Suprapubic skin (tissue), 4 donors: Measurements from ENCODE around the gene TIAL1. TPM values are rescaled to one million over a fixed set of nuclear protein-coding genes. Genes with fewer than 3 reads are reported as not detected.

Experiments
- DNase-seq, 2 donors: peaks; one replicate each; pipeline ENCODE4 v3.0.0-alpha.2; 2019; ENCODE audit warnings: low spot score in 2 of 2
- H3K27ac ChIP-seq: fragments of 200-600 bp; sonication (generic); one replicate; pipeline ENCODE4 v1.5.1; 2019
- H3K27me3 ChIP-seq: fragments of 200-600 bp; sonication (generic); one replicate; pipeline ENCODE4 v1.5.1; 2019
- H3K36me3 ChIP-seq: fragments of 200-600 bp; sonication (generic); one replicate; pipeline ENCODE4 v1.5.1; 2019
- H3K4me1 ChIP-seq: fragments of 200-600 bp; sonication (generic); one replicate; pipeline ENCODE4 v1.5.1; 2019
- H3K4me3 ChIP-seq: fragments of 200-600 bp; sonication (generic); one replicate; pipeline ENCODE4 v1.5.1; 2019; ENCODE audit warnings: mild to moderate bottlenecking
- H3K9me3 ChIP-seq: fragments of 200-600 bp; sonication (generic); one replicate; pipeline ENCODE4 v1.5.1; 2019
- CTCF ChIP-seq, 2 donors: fragments of 200-600 bp in 1 of 2; fragments of 450-650 bp in 1 of 2; sonication (generic) in 1 of 2; IDR thresholded peaks; one replicate each; pipeline ENCODE4 v1.5.1; 2016 to 2019; ENCODE audit warnings: antibody characterized with exemption in 2 of 2, mild to moderate bottlenecking in 1 of 2, moderate library complexity in 1 of 2
- EP300 ChIP-seq: sonication (generic); formaldehyde crosslinking; IDR thresholded peaks from one replicate; pipeline ENCODE4 v1.6.1; 2017; ENCODE audit warnings: antibody characterized with exemption
- POLR2A ChIP-seq, 2 donors: fragments of 450-650 bp; IDR thresholded peaks; one replicate each; pipeline ENCODE4 v1.6.1; 2017; ENCODE audit warnings: antibody characterized with exemption in 2 of 2, mild to moderate bottlenecking in 2 of 2, moderate library complexity in 2 of 2
- POLR2AphosphoS5 ChIP-seq, 3 donors: sonication (generic); formaldehyde crosslinking; IDR thresholded peaks; one replicate each; pipeline ENCODE4 v1.6.1; 2017; ENCODE audit warnings: antibody characterized with exemption in 3 of 3
- WGBS: methylation state at CpG from one replicate; pipeline ENCODE4 v1.1.5; 2018; 5-methylcytosine and 5-hydroxymethylcytosine counted together
- total RNA-seq, 4 donors: library from RNA; depleted of rRNA; stranded (reverse); fragments of >200 nt; gene quantifications; one replicate each; pipeline ENCODE4 v1.1.0, GENCODE V29; 2016

The TIAL1 gene
- total RNA-seq, 4 donors from 2014 or later = 52.8 to 176 (median 62.2) TPM

DNA sequence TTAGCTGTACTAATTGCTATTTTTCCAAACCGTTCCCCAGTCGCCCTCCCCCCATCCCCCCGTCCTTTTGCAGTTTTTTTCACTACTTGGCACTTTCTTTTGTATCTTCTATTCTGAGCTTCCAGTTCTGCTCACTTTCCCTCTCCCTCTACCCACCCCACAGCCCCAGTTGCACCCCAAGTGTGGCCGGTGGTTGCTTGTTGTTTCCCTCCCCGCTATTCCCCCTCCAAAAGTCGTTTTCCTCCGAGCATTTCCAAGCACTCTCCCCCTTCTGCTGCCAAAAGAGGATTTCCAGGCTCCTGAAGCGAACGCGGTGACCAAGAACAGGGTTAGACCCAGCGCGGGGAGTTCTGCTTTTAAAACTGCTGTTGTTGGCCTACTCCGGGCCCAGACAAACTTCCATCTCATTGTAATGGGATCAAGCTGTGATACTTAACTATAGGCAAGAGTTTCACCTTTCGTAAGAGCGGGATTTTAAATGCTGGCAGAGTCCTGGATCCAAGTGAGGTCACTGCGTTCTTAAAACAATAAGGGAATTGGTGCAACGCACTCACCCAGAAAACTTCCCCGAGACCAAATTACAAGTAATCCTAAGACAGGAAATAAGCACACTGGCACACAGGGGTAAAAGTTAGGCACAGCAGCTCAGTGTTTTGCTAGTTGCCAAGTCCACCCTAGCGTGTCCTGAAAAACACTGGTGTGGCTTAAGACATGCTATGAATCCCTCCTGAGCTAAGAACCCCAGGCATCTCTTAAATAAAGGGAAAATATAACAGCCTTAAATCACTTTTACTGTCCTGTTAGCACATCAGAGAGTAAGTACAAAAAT, 52.7 kb downstream of the TIAL1 start:
- TF ChIP-seq CTCF (IDR thresholded peaks at IDR 0.05) (no peak), POLR2A (IDR thresholded peaks at IDR 0.05) (no peak), POLR2AphosphoS5 (IDR thresholded peaks at IDR 0.05) (no peak), EP300 (no peak)
- DNase-seq = no peak
- H3K9me3 ChIP-seq = no peaks in the 10 kb centered on the region
- no peaks in the 10 kb centered on the region for H3K27me3 ChIP-seq
- peak overlapping the region; percentile 82 for H3K4me3 ChIP-seq
- H3K36me3 ChIP-seq = no peaks in the 10 kb centered on the region
- WGBS = 57% methylated on average over 19 of the region's 19 CpGs
- H3K4me1 ChIP-seq = peaks cover 33% of the 10 kb centered on the region
- no peak overlapping the region for H3K27ac ChIP-seq

DNA sequence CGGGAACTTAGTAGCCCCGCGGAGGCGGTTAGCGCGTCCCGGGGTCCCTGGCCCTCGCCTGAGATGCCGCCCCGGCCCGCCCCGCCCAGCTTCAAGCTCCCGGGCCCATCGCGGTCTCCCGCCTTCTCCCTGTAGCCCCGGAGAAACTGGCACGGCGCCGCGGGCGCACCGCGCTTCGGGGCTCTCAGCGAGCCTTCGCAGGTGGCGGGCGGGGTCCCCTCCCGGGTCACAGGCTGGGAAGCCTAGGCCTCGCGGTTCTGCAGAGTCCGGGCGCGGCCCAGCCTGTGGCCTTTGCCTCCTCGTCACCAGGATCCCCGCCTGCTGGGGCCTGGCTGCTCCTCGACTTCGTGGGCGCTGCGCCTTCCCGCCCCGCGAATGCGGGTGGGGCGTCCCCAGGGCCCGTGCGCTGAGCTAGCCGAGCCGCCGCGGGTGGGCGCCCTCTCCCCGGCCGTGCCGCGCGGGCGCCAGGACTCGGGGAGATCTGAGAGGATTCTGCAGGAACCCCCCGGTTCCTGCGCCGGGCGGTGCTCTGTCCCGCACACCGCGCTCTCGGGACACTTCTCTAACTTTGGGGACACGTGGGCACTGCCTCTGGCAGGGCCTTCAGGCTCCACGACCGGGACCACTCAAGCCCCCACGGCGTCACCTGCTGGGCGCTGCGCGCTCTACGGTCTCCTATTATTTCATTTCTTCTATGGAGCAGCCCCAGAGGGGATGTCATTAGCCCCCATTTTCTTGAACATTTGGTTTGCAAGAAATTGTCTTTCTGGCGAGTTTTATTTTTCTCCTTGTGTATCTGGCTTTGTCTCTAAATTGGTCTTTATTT, 53.6 kb downstream of the TIAL1 start:
- peak in 1 of 2 donors; percentile 75 for DNase-seq
- Histone ChIP-seq H3K27ac (peak overlapping the region; percentile 68), H3K36me3 (no peaks in the 10 kb centered on the region), H3K9me3 (no peaks in the 10 kb centered on the region), H3K27me3 (no peaks in the 10 kb centered on the region), H3K4me3 (peak overlapping the region; percentile 82), H3K4me1 (peaks cover 37% of the 10 kb centered on the region)
- WGBS = 4% methylated on average over 10 of the region's 78 CpGs
- peak in 1 of 2 donors; percentile 8 for TF ChIP-seq CTCF (IDR thresholded peaks at IDR 0.05)
- TF ChIP-seq POLR2A (IDR thresholded peaks at IDR 0.05) = no peak
- TF ChIP-seq EP300 = no peak
- TF ChIP-seq POLR2AphosphoS5 (IDR thresholded peaks at IDR 0.05) = no peak

DNA sequence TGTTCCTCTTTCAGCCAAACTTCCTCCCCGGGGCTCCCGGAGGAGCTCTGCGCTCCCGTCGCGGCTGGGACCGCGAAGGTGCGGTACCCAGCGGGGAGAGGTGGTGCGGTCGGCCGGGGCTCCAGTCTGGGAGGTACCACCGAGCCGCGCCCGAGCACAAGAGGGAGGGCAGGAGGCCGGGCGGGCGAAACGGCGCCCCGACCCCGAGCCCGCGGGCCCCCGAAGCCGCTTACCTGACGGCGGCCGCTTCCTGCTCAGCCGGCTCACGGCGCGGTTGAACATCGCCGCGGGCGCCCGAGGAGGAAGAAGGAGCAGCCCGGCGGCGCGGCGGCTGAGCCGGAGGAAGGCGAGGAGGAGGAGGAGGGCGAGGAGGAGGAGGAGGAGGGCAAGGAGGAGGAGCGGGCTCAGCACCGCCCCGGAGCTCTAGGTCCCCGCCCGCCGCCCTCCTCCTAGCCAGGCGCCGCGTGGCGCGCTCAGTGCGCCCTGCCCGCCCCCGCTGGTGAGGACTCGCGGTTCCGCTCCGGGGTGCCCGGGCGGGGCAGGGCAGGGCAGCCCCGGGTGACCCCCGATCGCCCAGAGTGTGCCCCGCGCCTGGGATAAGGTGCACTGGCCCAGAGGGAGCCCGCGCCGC, 54.3 kb downstream of the TIAL1 start, which contains the start of gene RGS10:
Gene RGS10 (minus strand): TSS at position 363 of the 631 bp plus-strand sequence. CDS start 81 bp downstream, at position 282.
- WGBS = 0% methylated on average over 1 of the region's 76 CpGs
- Histone ChIP-seq H3K4me1 (peaks cover 37% of the 10 kb centered on the region), H3K36me3 (no peaks in the 10 kb centered on the region)

DNA sequence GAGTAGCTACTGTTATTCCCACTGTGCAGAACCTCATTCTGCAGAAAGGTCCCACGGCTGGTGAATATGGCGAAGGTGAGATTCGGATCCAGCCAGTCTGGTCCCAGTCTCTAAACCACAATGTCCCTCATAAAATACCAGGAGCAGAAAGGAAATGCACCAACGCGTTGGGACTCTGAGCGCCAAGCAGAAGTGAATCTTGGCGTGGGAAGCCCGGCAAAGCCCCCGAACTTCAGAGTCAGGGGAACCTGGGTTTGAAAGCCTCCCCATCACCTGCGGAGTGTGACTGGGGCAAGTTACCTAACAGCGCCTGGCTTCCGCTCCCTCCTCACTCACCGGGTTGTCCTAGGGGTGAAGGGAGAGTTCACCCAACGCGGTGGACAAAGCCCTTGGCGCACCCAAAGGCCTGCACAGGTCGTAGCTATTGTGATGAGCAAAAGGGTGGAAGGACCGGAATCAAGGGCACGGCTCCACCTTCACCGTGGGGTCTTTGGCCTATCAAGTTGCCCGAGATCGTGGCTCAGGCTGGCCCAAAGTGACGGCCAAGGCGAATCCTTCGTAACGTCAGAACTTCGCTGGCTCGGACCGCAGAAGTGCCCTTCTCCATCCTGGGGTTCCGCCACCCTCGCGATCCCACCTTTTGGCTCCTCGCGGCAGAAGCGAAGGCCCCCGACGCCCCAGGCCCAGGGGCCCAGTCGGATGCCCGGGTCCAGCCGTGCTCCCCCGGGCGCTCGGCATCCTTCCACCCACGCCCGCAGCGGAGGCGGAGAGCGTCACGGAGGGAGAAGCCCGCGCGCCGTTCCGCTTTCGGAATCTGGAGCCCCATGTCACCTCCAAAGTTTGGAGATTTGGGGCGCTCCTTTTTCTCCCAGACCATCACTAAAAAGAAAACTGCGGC, 55.1 kb downstream of the TIAL1 start:
- peaks cover 37% of the 10 kb centered on the region for H3K4me1 ChIP-seq
- H3K27ac ChIP-seq = peak overlapping the region; percentile 68
- H3K27me3 ChIP-seq = no peaks in the 10 kb centered on the region
- H3K9me3 ChIP-seq = no peaks in the 10 kb centered on the region
- no peaks in the 10 kb centered on the region for H3K36me3 ChIP-seq
- 56% methylated on average over 20 of the region's 57 CpGs for WGBS
- peak overlapping the region; percentile 82 for H3K4me3 ChIP-seq
- TF ChIP-seq CTCF (IDR thresholded peaks at IDR 0.05) = no peak
- TF ChIP-seq EP300 = no peak
- TF ChIP-seq POLR2A (IDR thresholded peaks at IDR 0.05) = no peak
- DNase-seq = no peak

More for the DNA sequence above, 54.3 kb downstream of the TIAL1 start, which contains the start of gene RGS10:
- H3K27me3 ChIP-seq = no peaks in the 10 kb centered on the region
- TF ChIP-seq POLR2A (IDR thresholded peaks at IDR 0.05) (peak in 1 of 2 donors; percentile 58), CTCF (IDR thresholded peaks at IDR 0.05) (no peak)
- no peaks in the 10 kb centered on the region for H3K9me3 ChIP-seq
- H3K4me3 ChIP-seq = peak within 1 kb of the TSS; percentile 82
- DNase-seq = peak; percentile 73 to 85
- H3K27ac ChIP-seq = peak within 1 kb of the TSS; percentile 68
